ENCODE measurements around the gene HNRNPR. TPM values are rescaled to one million over a fixed set of nuclear protein-coding genes. Genes with fewer than 3 reads are reported as not detected.

Gene HNRNPR
- total RNA-seq, 1 experiment from 2014 or later, result 141 TPM

DNA sequence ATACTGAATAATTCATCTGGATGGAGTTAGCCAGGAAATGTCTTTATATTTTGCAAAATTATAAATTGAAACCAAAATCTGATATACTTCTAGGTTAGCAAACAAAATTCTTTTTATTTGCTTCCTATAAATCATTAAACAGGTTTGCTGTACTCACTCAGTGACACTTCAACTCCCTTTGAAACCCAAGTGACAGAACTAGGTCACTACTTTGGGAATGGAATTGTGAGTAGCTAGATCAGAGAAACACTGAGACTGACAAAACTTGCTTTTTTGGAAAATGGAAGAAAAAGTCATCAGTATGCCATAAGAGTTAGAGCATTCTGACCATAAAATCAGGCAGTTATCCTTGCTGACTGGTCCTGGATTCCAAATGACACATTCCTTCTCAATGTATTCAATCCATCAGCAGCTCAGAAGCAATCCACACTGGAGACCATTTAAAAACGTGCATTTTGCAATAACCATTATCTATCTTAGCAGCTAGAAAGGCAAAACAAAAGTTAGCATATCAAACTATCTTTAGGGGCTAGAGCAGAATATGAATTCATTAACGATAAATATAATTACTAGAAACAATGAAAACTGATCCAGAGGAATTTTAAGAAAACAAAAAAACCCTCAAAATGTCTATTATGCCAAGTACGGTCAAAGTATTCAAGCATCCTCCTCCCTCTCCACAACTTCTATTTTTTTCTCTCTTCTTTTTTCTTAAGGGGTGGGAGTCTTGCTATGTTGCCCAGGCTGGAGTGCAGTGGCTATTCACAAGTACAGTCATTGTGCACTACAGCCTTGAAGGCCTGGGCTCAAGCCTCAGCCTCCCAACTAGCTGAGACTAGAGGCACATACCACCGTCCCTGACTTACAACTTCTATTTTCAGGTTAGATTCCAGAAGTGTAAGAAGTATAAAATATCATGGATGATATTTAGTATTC lies 60.1 kb downstream of the HNRNPR start:
- ATAC-seq, result peak; percentile 42
- Histone ChIP-seq H3K36me3 (ENCODE audit: low read depth, low read length) (peaks cover 35% of the 10 kb centered on the region), H4K20me1 (ENCODE audit: low read length) (no peaks in the 10 kb centered on the region), H3K4me3 (ENCODE audit: low read length) (no peak overlapping the region), H3K27ac (ENCODE audit: low read length) (peak overlapping the region; percentile 73), H2AFZ (ENCODE audit: low read length) (no peak overlapping the region), H3K27me3 (ENCODE audit: low read length) (no peaks in the 10 kb centered on the region), H3K9me3 (ENCODE audit: low read length) (no peaks in the 10 kb centered on the region), H3K79me2 (ENCODE audit: low read length) (no peaks in the 10 kb centered on the region), H3K9me2 (replicated peaks; ENCODE audit: low read length) (no peaks in the 10 kb centered on the region), H3K9ac (ENCODE audit: low read length) (no peak overlapping the region), H3F3A (ENCODE audit: low read length, unreplicated experiment) (peaks cover 24% of the 10 kb centered on the region), H3K4me2 (ENCODE audit: low read length) (peak overlapping the region; percentile 66), H3K4me1 (ENCODE audit: insufficient read depth, low read length) (peaks cover 34% of the 10 kb centered on the region)
- TF ChIP-seq EZH2phosphoT487 (IDR thresholded peaks at IDR 0.05; ENCODE audit: borderline replicate concordance, low read length) (no peak), CTCF (conservative IDR thresholded peaks at IDR 0.05; ENCODE audit: low read depth, low read length) (no peak), EZH2 (IDR thresholded peaks at IDR 0.05; ENCODE audit: low read length, unreplicated experiment) (no peak)
- CTCF ChIA-PET, result interaction anchor here (0.5 to 1.0 kb wide), 2 partner anchors 10 to 120 kb away, joined by 3 to 4 read pairs; no protein-coding TSS in a partner anchor
- BruUV-seq (replicated peaks), result no TSS peak
- intact Hi-C loops (cut with micrococcal nuclease), result loop anchor here (2.0 to 5.0 kb wide), 2 partner anchors 59 to 118 kb away; no protein-coding TSS in a partner anchor
- POLR2A ChIA-PET (ENCODE audit: unreplicated experiment), result no interaction called here
- DNase-seq, result peak; percentile 51

DNA sequence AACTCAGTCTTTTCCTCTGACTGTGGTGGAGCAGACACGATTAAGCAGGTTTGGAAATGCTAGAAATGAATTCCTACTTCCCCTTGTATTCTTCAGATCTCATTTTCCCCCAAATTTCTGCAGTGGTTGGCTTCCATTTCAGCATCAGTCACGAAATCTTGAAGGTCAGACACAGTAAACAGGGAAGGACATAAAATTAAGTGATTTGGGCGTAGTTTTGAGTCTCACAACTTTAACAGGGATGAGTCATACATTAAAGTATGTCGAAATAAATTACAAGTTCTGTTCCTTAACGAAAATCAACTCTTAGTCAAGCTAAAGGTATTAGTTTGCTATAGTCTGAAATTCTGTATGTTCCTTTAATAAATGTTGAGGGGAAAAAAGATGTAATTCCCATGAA lies 61.1 kb downstream of the HNRNPR start:
- no peaks in the 10 kb centered on the region for H3K9me3 ChIP-seq (ENCODE audit: low read length)
- H3K9ac ChIP-seq (ENCODE audit: low read length), result peak overlapping the region; percentile 19; the same call in 1 of the 2 replicates
- peaks cover 26% of the 10 kb centered on the region for H3K36me3 ChIP-seq (ENCODE audit: low read depth, low read length)
- H4K20me1 ChIP-seq (ENCODE audit: low read length), result no peaks in the 10 kb centered on the region
- no TSS peak for BruUV-seq (replicated peaks)
- H2AFZ ChIP-seq (ENCODE audit: low read length), result no peak overlapping the region
- CTCF ChIA-PET, result interaction anchor here (0.5 to 1.0 kb wide), 2 partner anchors 11 to 121 kb away, joined by 3 to 4 read pairs; no protein-coding TSS in a partner anchor
- DNase-seq, result peak; percentile 84
- peak overlapping the region; percentile 73 for H3K27ac ChIP-seq (ENCODE audit: low read length)
- ATAC-seq, result peak; percentile 62
- peak overlapping the region; percentile 6; the same call in 1 of the 2 replicates for H3K4me3 ChIP-seq (ENCODE audit: low read length)
- peak overlapping the region; percentile 66 for H3K4me2 ChIP-seq (ENCODE audit: low read length)
- no peaks in the 10 kb centered on the region for H3K79me2 ChIP-seq (ENCODE audit: low read length)
- POLR2A ChIA-PET (ENCODE audit: unreplicated experiment), result interaction anchor here (0.6 kb wide), 2 partner anchors 57 to 59 kb away, joined by 4 to 8 read pairs; no protein-coding TSS in a partner anchor
- peaks cover 44% of the 10 kb centered on the region for H3K4me1 ChIP-seq (ENCODE audit: insufficient read depth, low read length)
- H3K27me3 ChIP-seq (ENCODE audit: low read length), result no peaks in the 10 kb centered on the region
- no peaks in the 10 kb centered on the region for H3K9me2 ChIP-seq (replicated peaks; ENCODE audit: low read length)
- intact Hi-C loops (cut with micrococcal nuclease), result loop anchor here (2.0 to 5.0 kb wide), 2 partner anchors 60 to 119 kb away; no protein-coding TSS in a partner anchor
- TF ChIP-seq EZH2 (IDR thresholded peaks at IDR 0.05; ENCODE audit: low read length, unreplicated experiment) (no peak), EZH2phosphoT487 (IDR thresholded peaks at IDR 0.05; ENCODE audit: borderline replicate concordance, low read length) (no peak), CTCF (conservative IDR thresholded peaks at IDR 0.05; ENCODE audit: low read depth, low read length) (no peak)
- H3F3A ChIP-seq (ENCODE audit: low read length, unreplicated experiment), result peaks cover 20% of the 10 kb centered on the region

Data from PC-3 (cell line).